CD8-positive, alpha-beta memory T cell (primary cell): ENCODE data around the gene NKAIN4. TPM values are rescaled to one million over a fixed set of nuclear protein-coding genes. Genes with fewer than 3 reads are reported as not detected.
A peak's percentile ranks its signal among the peaks of the same experiment; 100 is the strongest.

Source experiments
- CTCF ChIA-PET: fragments of 350-600 bp; sonication (Branson Sonifier 250); formaldehyde crosslinking; loops from one replicate; lab custom pipeline; 2021; ENCODE audit warnings: antibody characterized with exemption; lab: Charles Lee
- POLR2A ChIA-PET: fragments of 350-600 bp; sonication (Branson Sonifier 250); formaldehyde crosslinking; loops from one replicate; lab custom pipeline; 2021; ENCODE audit warnings: antibody characterized with exemption; lab: Charles Lee
- DNase-seq, 5 donors: peaks; one replicate each; pipeline versions ENCODE4 v3.0.0 to v3.0.0-alpha.2; 2020 to 2022; ENCODE audit warnings: mixed read lengths in 1 of 5
- H3K27ac ChIP-seq: one replicate; pipeline ENCODE4 v1.7.0; 2013; ENCODE audit warnings: low read depth, mild to moderate bottlenecking, low read length, moderate library complexity
- H3K27me3 ChIP-seq: 2 replicates; pipeline ENCODE4 v1.7.0; 2013; ENCODE audit warnings: low read length, mild to moderate bottlenecking; ENCODE audit not compliant: insufficient read depth, poor library complexity, severe bottlenecking
- H3K36me3 ChIP-seq: 2 replicates; pipeline ENCODE4 v1.7.0; 2013; ENCODE audit warnings: mild to moderate bottlenecking, low read length, moderate library complexity; ENCODE audit not compliant: insufficient read depth
- H3K4me1 ChIP-seq: 2 replicates; pipeline ENCODE4 v1.7.0; 2013; ENCODE audit warnings: mild to moderate bottlenecking, low read length, moderate library complexity; ENCODE audit not compliant: insufficient read depth
- H3K4me3 ChIP-seq: 2 replicates; pipeline ENCODE4 v1.7.0; 2013; ENCODE audit warnings: mild to moderate bottlenecking, low read length
- H3K9me3 ChIP-seq: 2 replicates; pipeline ENCODE4 v1.7.0; 2013; ENCODE audit warnings: mild to moderate bottlenecking, low read length
- H3K27ac Mint-ChIP-seq, 8 donors: one replicate each; pipeline ENCODE4 v1.8.0; 2020 to 2021; ENCODE audit warnings: mixed read lengths in 8 of 8, mild to moderate bottlenecking in 6 of 8, inconsistent platforms in 3 of 8, moderate library complexity in 3 of 8
- H3K27me3 Mint-ChIP-seq, 2 donors: one replicate each; pipeline ENCODE4 v1.8.0; 2020 to 2021; ENCODE audit warnings: mixed read lengths in 2 of 2, mild to moderate bottlenecking in 1 of 2, moderate library complexity in 1 of 2
- H3K36me3 Mint-ChIP-seq, 3 donors: one replicate each; pipeline ENCODE4 v1.8.0; 2020 to 2021; ENCODE audit warnings: mixed read lengths in 3 of 3, inconsistent platforms in 1 of 3, mild to moderate bottlenecking in 1 of 3
- H3K4me1 Mint-ChIP-seq, 3 donors: one replicate each; pipeline ENCODE4 v1.8.0; 2020 to 2021; ENCODE audit warnings: mixed read lengths in 3 of 3, inconsistent platforms in 1 of 3, mild to moderate bottlenecking in 1 of 3
- H3K4me3 Mint-ChIP-seq, 7 donors: one replicate each; pipeline ENCODE4 v1.8.0; 2020 to 2021; ENCODE audit warnings: mixed read lengths in 7 of 7, mild to moderate bottlenecking in 6 of 7, moderate library complexity in 4 of 7, inconsistent platforms in 2 of 7
- H3K9me3 Mint-ChIP-seq, 5 donors: one replicate each; pipeline ENCODE4 v1.8.0; 2020 to 2022; ENCODE audit warnings: mixed read lengths in 5 of 5, mild to moderate bottlenecking in 3 of 5, moderate library complexity in 2 of 5, inconsistent platforms in 1 of 5
- polyA plus RNA-seq: library from polyadenylated mRNA; unstranded; fragments of 300-500 nt; fragmentation: Illumina TruSeq; gene quantifications from one replicate; pipeline ENCODE4 v1.2.3, GENCODE V29; 2021
- total RNA-seq, 2 experiments: library from RNA; stranded (reverse); gene quantifications; one replicate each; pipeline ENCODE4 v1.2.3, GENCODE V29; 2021

The NKAIN4 gene
- total and polyA plus RNA-seq, 3 experiments from 2014 or later, result not detected

DNA sequence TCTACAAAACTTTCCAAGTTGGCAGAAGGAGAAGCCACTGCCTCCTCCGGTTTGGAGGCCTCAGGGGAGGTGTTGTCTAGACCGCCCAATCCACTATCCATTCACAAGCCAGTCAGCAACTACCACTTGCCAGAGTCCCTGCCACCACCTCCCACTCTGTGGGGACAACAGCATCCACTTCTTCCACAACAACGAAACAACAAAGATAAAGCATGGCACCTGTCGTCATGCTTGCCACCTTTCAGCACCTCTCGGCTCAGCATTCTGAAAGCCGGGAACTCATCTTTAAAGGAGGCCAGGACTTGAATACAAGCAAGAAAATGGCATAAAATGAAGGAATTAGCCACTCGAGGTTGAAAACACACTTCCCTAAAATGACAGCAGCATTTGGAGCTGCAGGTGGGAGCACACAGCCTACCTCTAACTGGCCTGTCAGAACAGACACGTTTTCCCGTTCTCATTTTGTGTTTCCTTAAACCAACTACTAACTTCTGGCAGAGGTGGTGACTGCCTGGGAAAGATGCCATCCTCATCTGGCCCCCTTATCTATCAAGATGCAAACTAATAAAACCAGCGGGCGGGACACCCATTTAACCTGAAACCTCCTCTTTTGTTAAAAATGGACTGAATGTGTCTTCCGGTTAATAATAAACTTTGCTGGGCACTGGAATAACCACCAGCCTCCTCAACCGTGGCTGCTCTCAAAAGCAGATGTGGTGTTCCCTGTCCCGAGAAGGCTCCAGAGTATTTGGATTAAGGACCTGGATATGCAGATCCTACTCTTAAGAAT lies 60.1 kb downstream of the NKAIN4 start:
- Mint-ChIP-seq H3K27me3 (no peaks in the 10 kb centered on the region), H3K4me1 (peaks cover 25 to 29% (median 27%) of the 10 kb centered on the region in 3 donors), H3K9me3 (no peaks in the 10 kb centered on the region), H3K4me3 (no peak overlapping the region), H3K36me3 (peaks cover 4 to 47% (median 14%) of the 10 kb centered on the region in 3 donors), H3K27ac (no peak overlapping the region)
- Histone ChIP-seq H3K9me3 (no peaks in the 10 kb centered on the region), H3K27ac (no peak overlapping the region), H3K4me1 (peaks cover 9% of the 10 kb centered on the region), H3K36me3 (no peaks in the 10 kb centered on the region), H3K27me3 (no peaks in the 10 kb centered on the region), H3K4me3 (no peak overlapping the region)
- POLR2A ChIA-PET, result no interaction called here
- CTCF ChIA-PET, result no interaction called here
- peak in 1 of 5 donors; percentile 29 for DNase-seq

- H3K36me3 ChIP-seq, result no peaks in the 10 kb centered on the region
- no peaks in the 10 kb centered on the region for H3K4me1 ChIP-seq
- Mint-ChIP-seq H3K4me3 (no peak overlapping the region), H3K36me3 (peaks cover 4 to 36% (median 13%) of the 10 kb centered on the region in 3 donors), H3K9me3 (no peaks in the 10 kb centered on the region), H3K27ac (no peak overlapping the region), H3K27me3 (peaks cover 0 to 2% of the 10 kb centered on the region in 2 donors), H3K4me1 (peaks cover 15 to 16% (median 16%) of the 10 kb centered on the region in 3 donors)
- CTCF ChIA-PET, result interaction anchor here (2.0 kb wide), 1 partner anchor 31 kb away, joined by 5 read pairs; no protein-coding TSS in a partner anchor
- POLR2A ChIA-PET, result no interaction called here
- no peaks in the 10 kb centered on the region for H3K9me3 ChIP-seq
- H3K4me3 ChIP-seq, result no peak overlapping the region
- no peak overlapping the region for H3K27ac ChIP-seq
- peak in 1 of 5 donors; percentile 28 for DNase-seq
- no peaks in the 10 kb centered on the region for H3K27me3 ChIP-seq
Observed at GRCh38 chr20:63192721-63193120, 61.5 kb downstream of the NKAIN4 start.

DNA sequence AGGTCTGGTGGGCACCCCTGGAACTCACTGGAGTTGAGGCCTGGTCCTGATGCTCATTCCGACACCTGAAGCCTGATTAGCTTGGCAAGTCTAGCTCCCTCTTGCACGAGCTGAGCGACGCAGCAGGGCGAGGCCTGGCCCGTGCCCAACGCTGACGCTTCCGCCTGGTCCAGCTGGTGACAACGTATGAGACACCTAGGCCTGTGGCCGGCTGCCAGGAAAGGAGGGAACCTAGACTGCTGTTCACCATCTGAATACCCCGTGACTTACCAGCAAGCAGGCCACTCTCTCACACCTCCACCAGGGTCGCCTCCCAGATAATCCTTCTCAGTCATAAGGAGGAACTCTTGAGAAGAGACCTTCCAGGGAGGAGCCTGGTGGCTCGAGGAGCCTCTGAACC lies 62.9 kb downstream of the NKAIN4 start:
- Mint-ChIP-seq H3K4me1 (peaks cover 2 to 7% (median 3%) of the 10 kb centered on the region in 3 donors), H3K36me3 (peaks cover 4 to 22% (median 11%) of the 10 kb centered on the region in 3 donors), H3K4me3 (no peak overlapping the region), H3K27ac (no peak overlapping the region), H3K27me3 (peaks cover 0 to 2% of the 10 kb centered on the region in 2 donors), H3K9me3 (no peaks in the 10 kb centered on the region)
- no peaks in the 10 kb centered on the region for H3K36me3 ChIP-seq
- POLR2A ChIA-PET, result no interaction called here
- peak in 1 of 5 donors; percentile 35 for DNase-seq
- H3K4me1 ChIP-seq, result no peaks in the 10 kb centered on the region
- CTCF ChIA-PET, result interaction anchor here (2.0 kb wide), 1 partner anchor 32 kb away, joined by 5 read pairs; no protein-coding TSS in a partner anchor
- no peak overlapping the region for H3K27ac ChIP-seq
- no peak overlapping the region for H3K4me3 ChIP-seq
- no peaks in the 10 kb centered on the region for H3K9me3 ChIP-seq
- H3K27me3 ChIP-seq, result no peaks in the 10 kb centered on the region

DNA sequence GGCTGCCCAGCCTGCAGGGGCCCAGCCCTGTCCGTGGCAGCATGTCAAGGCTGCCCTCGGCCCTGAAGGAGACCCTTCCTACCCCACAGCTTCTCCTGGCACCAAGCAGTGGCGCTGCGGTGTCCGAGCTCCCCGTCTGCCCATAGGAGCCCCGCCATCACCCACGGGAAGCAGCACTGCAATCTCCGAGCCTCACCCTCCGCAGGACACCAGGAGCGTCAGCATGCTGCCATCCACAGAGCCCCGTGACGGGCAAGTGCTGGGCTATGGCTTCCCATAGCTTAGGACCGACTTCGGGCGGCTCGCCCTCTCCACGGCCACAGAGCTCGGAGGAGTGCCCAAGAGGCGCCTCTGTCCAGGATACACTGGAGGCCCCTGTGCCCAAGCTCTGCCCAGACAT lies 63.4 kb downstream of the NKAIN4 start:
- no peak overlapping the region for H3K4me3 ChIP-seq
- Mint-ChIP-seq H3K36me3 (peaks cover 4 to 17% (median 9%) of the 10 kb centered on the region in 3 donors), H3K9me3 (no peaks in the 10 kb centered on the region), H3K27me3 (peaks cover 0 to 2% of the 10 kb centered on the region in 2 donors), H3K4me1 (peaks cover 0 to 4% (median 0%) of the 10 kb centered on the region in 3 donors), H3K27ac (no peak overlapping the region), H3K4me3 (no peak overlapping the region)
- no peaks in the 10 kb centered on the region for H3K27me3 ChIP-seq
- H3K4me1 ChIP-seq, result no peaks in the 10 kb centered on the region
- H3K9me3 ChIP-seq, result no peaks in the 10 kb centered on the region
- H3K36me3 ChIP-seq, result no peaks in the 10 kb centered on the region
- CTCF ChIA-PET, result no interaction called here
- POLR2A ChIA-PET, result no interaction called here
- no peak overlapping the region for H3K27ac ChIP-seq
- peak in 1 of 5 donors; percentile 45 for DNase-seq

Other genes starting within 250 kb of the NKAIN4 start
- gene BHLHE23, start 247.5 kb downstream of the NKAIN4 start, total RNA-seq, result not detected
- not detected for gene BHLHE23, start 247.5 kb downstream of the NKAIN4 start, polyA plus RNA-seq
- gene YTHDF1, start 38.3 kb downstream of the NKAIN4 start, total RNA-seq, result 10 to 100 TPM; 47.0 to 47.5 TPM
- 43.1 TPM for gene YTHDF1, start 38.3 kb downstream of the NKAIN4 start, polyA plus RNA-seq
- not detected for gene BIRC7, start 18.6 kb downstream of the NKAIN4 start, total RNA-seq
- not detected for gene BIRC7, start 18.6 kb downstream of the NKAIN4 start, polyA plus RNA-seq
- gene ARFGAP1, start 18.4 kb upstream of the NKAIN4 start, total RNA-seq, result 10 to 100 TPM; 71.0 to 77.5 TPM
- gene ARFGAP1, start 18.4 kb upstream of the NKAIN4 start, polyA plus RNA-seq, result 22.7 TPM
- under 1 TPM in 1 of 2 experiments, not detected in 1; 0.04 TPM for gene COL20A1, start 38.7 kb upstream of the NKAIN4 start, total RNA-seq
- gene COL20A1, start 38.7 kb upstream of the NKAIN4 start, polyA plus RNA-seq, result not detected
- gene CHRNA4, start 106.9 kb upstream of the NKAIN4 start, total RNA-seq, result not detected
- not detected for gene CHRNA4, start 106.9 kb upstream of the NKAIN4 start, polyA plus RNA-seq
- not detected for gene KCNQ2, start 218.2 kb upstream of the NKAIN4 start, total RNA-seq
- gene KCNQ2, start 218.2 kb upstream of the NKAIN4 start, polyA plus RNA-seq, result not detected
- gene EEF1A2, start 244.6 kb upstream of the NKAIN4 start, total RNA-seq, result under 1 TPM in 1 of 2 experiments, not detected in 1; 0.20 TPM
- 0.17 TPM for gene EEF1A2, start 244.6 kb upstream of the NKAIN4 start, polyA plus RNA-seq